ENCODE measurements around the gene ASCL5.

Gene ASCL5

DNA sequence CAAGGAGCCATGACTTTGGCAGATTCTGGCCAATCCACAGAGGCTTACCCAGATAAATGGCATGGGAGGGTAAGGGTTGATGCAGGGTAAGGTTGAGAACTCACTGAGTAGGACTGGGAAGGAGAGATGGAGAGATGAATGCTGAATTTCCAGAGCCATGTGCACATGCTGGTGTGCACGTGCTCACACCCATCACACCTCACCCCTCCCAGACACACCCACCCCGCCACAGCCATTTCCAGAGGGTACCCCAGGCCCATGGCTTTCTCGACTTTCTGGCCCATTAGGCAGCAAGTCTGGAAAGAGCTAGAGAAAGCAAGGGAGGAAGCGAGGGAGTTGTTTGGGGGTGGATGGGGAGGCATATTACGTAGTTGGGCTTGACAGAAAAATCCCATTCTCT lies 16.4 kb downstream of the ASCL5 start:
- no peak for DNase-seq (ENCODE audit: low read depth)

DNA sequence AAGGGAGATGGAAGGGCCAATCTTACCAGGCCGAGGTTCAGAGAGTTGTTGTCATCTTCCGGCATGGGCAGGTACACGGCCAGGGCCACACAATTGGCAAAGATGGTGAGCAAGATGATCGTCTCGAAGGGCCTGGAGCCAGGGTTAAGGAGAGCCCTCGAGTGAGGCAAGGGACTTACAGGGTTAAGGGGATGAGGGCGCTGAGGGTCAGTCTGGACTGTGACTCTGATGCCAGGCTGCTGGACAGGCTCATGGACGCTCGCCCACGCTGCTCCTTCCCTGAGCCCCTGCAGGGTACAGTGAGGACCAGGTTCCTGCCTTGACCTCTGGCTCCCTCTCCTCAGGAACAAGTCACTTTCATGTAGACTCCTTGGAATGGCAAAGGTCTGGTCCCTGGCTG lies 16.8 kb downstream of the ASCL5 start:
- DNase-seq (ENCODE audit: low read depth) = no peak

- no peak for DNase-seq (ENCODE audit: low read depth)
Measured at GRCh38 chr1:201109651-201110050, 17.3 kb downstream of the ASCL5 start.

- no peak for DNase-seq (ENCODE audit: low read depth)
Measured at GRCh38 chr1:201108614-201109013, 18.4 kb downstream of the ASCL5 start.

DNA sequence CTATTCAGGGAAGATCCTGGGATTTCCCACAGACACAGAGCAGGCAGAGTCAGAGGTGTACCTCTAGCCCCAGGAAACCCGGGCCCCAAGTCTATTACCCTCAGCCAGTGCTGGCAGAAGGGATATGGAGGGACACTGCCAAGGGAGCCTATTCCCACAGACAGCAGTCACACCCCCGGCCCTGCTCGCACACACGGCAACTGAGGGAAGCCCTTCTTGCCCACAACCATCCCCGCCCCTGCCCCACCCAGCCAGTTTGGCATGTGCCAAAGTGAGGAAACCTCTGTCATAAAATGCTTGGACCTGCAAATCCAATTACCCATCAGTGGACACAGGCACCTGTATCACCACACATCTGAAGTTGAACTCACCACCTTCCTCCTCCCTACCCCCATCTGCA lies 21.3 kb downstream of the ASCL5 start:
- no peak for DNase-seq (ENCODE audit: low read depth)

DNA sequence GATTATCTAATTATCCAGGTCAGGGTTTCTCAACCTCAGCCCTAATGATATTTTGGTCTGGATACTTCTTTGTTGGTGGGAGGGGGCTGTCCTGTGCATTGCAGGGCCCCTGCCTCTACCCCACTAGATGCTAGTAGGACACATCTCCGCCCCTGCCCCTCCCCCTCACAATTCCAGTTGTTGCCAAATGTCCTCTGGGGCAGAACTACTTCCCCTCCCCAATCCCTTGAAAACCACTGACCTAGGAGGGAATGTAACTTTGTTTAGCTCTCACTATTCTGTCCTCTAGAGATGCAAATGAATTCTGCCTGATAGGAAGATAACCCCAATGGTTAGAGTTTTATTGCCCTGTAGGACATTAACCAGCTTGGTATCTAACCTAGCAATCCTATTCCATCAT lies 22.8 kb downstream of the ASCL5 start:
- no peak for DNase-seq (ENCODE audit: low read depth)

GRCh38 chr1:201103666-201104065 lies 23.3 kb downstream of the ASCL5 start:
- DNase-seq (ENCODE audit: low read depth) = no peak

- no peak for DNase-seq (ENCODE audit: low read depth)
Measured at GRCh38 chr1:201100169-201100930, 26.6 kb downstream of the ASCL5 start.

- DNase-seq (ENCODE audit: low read depth) = no peak
Measured at GRCh38 chr1:201098992-201099677, 27.8 kb downstream of the ASCL5 start.

- DNase-seq (ENCODE audit: low read depth) = no peak
Measured at GRCh38 chr1:201096977-201097856, 29.8 kb downstream of the ASCL5 start.

GRCh38 chr1:201096041-201096461 lies 30.9 kb downstream of the ASCL5 start:
- DNase-seq (ENCODE audit: low read depth) = no peak

DNA sequence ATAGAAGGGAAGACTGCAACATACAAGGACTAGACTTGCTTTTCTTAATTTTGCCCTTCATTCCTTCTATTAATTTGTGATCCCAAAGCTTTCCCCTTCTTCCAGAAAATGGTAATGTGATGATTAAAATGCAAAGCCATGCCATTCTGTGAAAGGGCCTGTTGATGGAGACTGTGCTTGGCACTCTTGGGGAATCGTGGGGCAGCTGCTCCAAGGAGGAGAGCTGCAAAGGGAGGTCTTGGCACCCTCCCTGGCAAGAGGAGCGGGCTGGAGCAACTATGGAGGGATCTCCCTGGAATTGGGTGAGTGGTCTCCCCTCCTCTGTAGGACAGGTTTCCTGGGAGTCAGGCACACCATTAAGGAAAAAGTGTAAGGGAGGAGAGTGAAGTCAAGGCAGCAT lies 31.4 kb downstream of the ASCL5 start:
- DNase-seq (ENCODE audit: low read depth) = no peak

DNA sequence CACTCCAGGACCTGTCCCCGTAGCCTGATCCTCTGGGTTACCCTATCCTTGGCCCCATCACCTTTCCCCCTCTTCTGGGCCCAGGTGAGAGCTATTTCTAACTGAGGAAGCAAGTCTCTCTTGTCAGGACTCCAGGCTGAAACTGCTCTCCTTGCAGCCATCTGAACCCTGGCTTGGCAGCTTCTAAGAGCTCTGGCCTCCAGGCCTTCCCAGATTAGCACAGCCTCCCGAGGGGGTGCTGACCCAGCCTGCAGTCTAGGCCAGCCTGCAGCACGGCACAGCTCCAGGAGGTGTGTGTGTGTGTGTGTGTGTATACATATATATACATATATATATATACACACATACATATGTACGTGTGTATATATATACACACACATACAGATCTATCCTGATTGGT lies 32.2 kb downstream of the ASCL5 start:
- DNase-seq (ENCODE audit: low read depth) = no peak

- DNase-seq (ENCODE audit: low read depth) = no peak
Measured at GRCh38 chr1:201093962-201094361, 33.0 kb downstream of the ASCL5 start.

DNA sequence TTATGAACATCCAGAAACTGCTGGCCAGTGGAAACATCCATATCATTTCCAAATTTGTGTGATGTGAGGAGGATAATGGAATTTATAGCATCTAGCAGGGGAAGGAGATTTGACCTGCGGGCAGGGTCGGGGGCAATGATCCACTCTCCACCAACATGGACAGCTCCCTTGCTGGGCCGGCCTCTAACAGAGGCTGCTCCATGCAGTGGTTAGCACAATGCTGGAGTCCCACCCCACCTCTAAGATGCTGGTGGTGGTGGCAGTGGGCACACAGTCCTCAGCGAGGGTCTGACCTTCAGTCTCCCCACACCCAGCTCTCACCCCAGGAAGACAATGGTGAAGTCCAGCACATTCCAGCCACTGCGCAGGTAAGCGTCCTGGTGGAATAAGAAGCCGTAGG lies 33.4 kb downstream of the ASCL5 start:
- DNase-seq (ENCODE audit: low read depth) = no peak

DNA sequence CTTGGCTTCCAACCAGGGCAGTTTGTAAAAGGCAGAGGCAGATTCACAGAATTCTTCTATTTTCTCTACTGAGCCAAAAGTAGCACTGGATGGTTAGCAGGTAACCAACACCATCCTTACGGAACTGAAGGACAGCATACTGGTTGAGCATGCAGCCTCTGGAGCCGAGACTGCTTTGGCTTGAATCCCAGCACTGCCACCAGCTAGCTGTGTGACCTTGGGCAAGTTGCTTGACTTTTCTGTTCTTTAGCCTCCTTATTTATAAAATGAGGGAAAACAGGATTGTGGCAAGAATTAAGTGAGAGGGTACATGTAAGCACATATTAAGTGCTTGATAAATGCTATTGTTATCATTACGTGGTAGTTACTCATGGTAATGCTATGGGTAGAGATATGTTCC lies 34.2 kb downstream of the ASCL5 start:
- no peak for DNase-seq (ENCODE audit: low read depth)

GRCh38 chr1:201091256-201091655 lies 35.7 kb downstream of the ASCL5 start:
- no peak for DNase-seq (ENCODE audit: low read depth)

GRCh38 chr1:201090541-201090940 lies 36.4 kb downstream of the ASCL5 start:
- DNase-seq (ENCODE audit: low read depth) = no peak

DNA sequence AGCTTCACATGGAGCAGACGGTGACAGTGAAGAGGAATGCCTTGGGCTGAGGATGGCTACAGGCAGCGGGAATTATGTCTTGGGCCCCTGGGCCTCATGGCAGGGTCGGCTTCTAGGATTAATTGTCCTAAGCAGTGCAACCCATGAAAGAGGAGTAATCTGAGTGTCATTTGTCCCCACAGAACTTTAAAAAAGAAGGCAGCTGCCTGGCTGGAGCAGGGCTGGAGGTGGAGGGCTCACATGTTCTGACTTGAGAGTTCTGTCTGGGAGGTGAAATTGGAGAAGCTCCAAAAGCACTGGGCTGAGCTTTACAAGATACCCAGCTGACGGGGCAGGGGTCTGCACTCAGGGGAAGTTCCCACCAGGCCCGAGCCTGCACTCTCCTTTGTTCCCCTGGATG lies 37.4 kb downstream of the ASCL5 start:
- no peak for DNase-seq (ENCODE audit: low read depth)

- DNase-seq (ENCODE audit: low read depth) = no peak
Measured at GRCh38 chr1:201088901-201089525, 38.0 kb downstream of the ASCL5 start.

DNA sequence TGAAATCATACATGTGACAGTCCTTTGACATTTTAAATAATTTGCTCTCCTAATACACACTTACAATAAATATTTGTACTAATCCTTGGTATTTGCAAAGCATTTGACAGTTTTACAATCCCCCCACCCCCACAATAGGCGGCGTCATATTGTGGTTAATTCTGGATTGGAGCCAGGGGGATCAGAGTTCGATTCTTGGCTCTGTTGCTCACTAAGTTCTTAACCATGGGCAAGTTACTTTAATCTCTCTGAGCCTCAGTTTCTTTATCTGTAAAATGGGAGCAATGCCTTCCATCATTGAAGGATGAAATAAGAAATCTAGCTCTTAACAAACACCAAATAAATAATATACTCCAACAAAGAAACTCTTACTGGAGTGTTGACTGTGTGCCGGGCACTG lies 38.6 kb downstream of the ASCL5 start:
- DNase-seq (ENCODE audit: low read depth) = no peak
